Measurements from ENCODE around the gene ZNF502. TPM values are rescaled to one million over a fixed set of nuclear protein-coding genes. Genes with fewer than 3 reads are reported as not detected.

Gene ZNF502
- total RNA-seq, 4 donors from 2014 or later = 5.0 to 10.0 (median 5.5) TPM

Other genes starting within 250 kb of the ZNF502 start
- gene ZNF445, start 235.0 kb upstream of the ZNF502 start, total RNA-seq = 10 to 100 TPM in 3 of 4 donors, 1 to 10 TPM in 1; 8.9 to 15.2 (median 12.6) TPM
- 1 to 10 TPM; 3.5 to 6.1 (median 5.0) TPM for gene ZKSCAN7, start 157.5 kb upstream of the ZNF502 start, total RNA-seq
- gene ZNF660, start 127.7 kb upstream of the ZNF502 start, total RNA-seq = 1 to 10 TPM in 3 of 4 donors, under 1 TPM in 1; 0.82 to 5.0 (median 3.5) TPM
- gene ZNF197, start 87.6 kb upstream of the ZNF502 start, total RNA-seq = 10 to 100 TPM; 17.5 to 37.8 (median 22.9) TPM
- 10 to 100 TPM in 3 of 4 donors, 1 to 10 TPM in 1; 9.1 to 27.6 (median 13.1) TPM for gene ZNF35, start 63.9 kb upstream of the ZNF502 start, total RNA-seq
- 10 to 100 TPM in 1 of 4 donors, 1 to 10 TPM in 3; 7.0 to 16.3 (median 9.0) TPM for gene ZNF501, start 17.0 kb downstream of the ZNF502 start, total RNA-seq
- 10 to 100 TPM; 27.7 to 41.5 (median 36.5) TPM for gene KIAA1143, start 49.0 kb downstream of the ZNF502 start, total RNA-seq
- 1 to 10 TPM in 1 of 4 donors, under 1 TPM in 3; 0.13 to 2.4 (median 0.51) TPM for gene KIF15, start 49.1 kb downstream of the ZNF502 start, total RNA-seq
- gene TMEM42, start 149.3 kb downstream of the ZNF502 start, total RNA-seq = 10 to 100 TPM in 2 of 4 donors, 1 to 10 TPM in 2; 7.0 to 14.9 (median 9.0) TPM
- gene TGM4, start 161.9 kb downstream of the ZNF502 start, total RNA-seq = not detected

All from gastroesophageal sphincter (tissue), 4 donors.